GM12873 (cell line): ENCODE results near the gene VPS33B.

Experiments
- CTCF ChIP-seq: IDR thresholded peaks from 2 replicates; pipeline ENCODE4 v1.5.1; 2012; ENCODE audit warnings: low read depth, mild to moderate bottlenecking, moderate library complexity, low read length, control low read depth; ENCODE audit not compliant: insufficient read depth; ENCODE audit errors: missing control alignments

VPS33B gene

DNA sequence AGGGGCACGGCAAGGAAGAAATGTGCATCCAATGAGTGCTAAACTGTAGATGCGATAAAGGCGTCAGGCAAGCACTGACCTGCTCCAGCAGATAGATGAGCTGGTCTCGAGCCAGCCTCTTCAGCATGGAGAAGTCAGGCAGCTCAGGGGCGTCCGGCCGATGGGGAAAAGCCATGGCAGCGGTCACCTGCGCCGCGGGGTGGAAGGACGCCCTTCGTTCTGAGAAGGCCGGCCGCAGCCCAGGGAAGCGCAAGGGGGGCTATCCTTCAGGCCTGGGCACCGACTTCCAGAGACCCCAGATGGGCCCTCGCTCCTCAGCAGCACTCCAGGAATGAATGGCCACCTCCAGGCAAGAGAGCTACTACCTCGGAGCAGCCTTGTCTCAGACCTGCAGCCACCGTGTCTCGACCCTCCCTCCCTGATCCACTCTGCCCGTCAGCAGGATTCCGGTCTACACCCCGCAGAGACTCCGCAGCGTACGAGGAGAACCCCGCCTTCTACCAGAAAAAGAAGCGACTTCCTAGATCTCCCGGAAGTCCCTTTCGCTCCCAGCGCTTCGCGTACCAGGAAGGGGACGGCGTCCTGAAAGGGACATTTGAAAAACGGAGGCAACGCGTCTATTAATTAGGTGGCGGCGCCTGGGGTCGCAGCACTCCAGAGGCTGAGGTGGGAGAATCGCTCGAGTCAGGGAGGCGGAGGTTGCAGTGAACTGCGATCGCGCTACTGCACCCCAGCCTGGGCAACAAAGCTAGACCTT is at the start of gene VPS33B:
Gene VPS33B (minus strand): TSS at position 520 of the 757 bp plus-strand sequence. CDS start 345 bp downstream, at position 175.
- no peak for TF ChIP-seq CTCF

GRCh38 chr15:91072161-91072560 is 49.8 kb upstream of the VPS33B start:
- no peak for TF ChIP-seq CTCF

- no peak for TF ChIP-seq CTCF
Observed at GRCh38 chr15:91070872-91071271, 48.5 kb upstream of the VPS33B start.

GRCh38 chr15:91068966-91069365 is 46.6 kb upstream of the VPS33B start:
- TF ChIP-seq CTCF: peak; percentile 12

GRCh38 chr15:91068436-91068835 is 46.0 kb upstream of the VPS33B start:
- TF ChIP-seq CTCF: no peak

DNA sequence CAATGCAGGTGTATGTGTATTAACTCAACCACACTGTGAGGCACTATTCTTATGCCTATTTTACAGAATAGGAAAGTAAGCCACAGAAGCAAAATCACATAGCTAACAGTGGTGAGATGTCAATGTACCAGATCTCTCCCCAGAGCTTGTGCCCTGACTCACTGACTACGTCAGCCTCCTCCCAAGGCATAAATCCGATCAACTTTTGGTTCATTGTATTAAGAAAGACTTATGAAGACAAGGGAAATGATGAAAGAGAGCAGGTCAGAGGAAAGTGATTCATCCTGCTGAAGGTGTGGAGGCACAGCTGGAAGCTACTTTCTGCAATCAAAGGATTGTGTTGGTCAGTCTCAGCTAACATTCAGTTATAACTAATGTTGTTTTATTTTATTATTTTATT is 44.6 kb upstream of the VPS33B start:
- no peak for TF ChIP-seq CTCF

GRCh38 chr15:91065505-91065904 is 43.1 kb upstream of the VPS33B start:
- TF ChIP-seq CTCF: no peak
